GM12875 (cell line): ENCODE data around the gene CHCHD3.

ENCODE experiments used
- H3K4me3 ChIP-seq: one replicate; pipeline ENCODE4 v1.5.1; 2011; ENCODE audit warnings: low read depth, low read length, control low read depth
- TF ChIP-seq, protein P1 (sequence below): IDR thresholded peaks from 2 replicates; pipeline ENCODE4 v1.5.1; 2011; ENCODE audit warnings: low read depth, mild to moderate bottlenecking, control low read depth, inconsistent platforms, low read length, moderate library complexity, borderline replicate concordance; ENCODE audit not compliant: insufficient read depth

Gene CHCHD3

DNA sequence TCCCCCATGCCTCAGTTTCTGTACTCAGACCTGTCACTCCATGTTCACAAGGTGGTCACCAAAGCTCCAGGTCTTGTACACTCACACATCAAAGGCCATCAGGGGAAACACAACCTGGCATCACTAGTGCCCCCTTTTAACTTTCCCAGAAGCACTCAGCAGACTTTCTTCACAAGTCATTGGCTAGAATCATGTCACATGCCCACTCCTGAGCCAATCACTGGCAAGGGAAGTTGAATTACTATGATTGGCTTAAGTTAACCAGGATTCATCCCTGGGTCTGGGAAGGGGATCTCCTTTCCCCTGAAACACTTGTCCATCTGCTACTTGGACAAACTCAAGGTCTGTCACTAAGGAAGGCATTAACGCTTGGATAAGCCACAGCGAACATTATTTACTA, 311.8 kb downstream of the CHCHD3 start:
- H3K4me3 ChIP-seq = no peak overlapping the region
- TF ChIP-seq, protein P1, sequence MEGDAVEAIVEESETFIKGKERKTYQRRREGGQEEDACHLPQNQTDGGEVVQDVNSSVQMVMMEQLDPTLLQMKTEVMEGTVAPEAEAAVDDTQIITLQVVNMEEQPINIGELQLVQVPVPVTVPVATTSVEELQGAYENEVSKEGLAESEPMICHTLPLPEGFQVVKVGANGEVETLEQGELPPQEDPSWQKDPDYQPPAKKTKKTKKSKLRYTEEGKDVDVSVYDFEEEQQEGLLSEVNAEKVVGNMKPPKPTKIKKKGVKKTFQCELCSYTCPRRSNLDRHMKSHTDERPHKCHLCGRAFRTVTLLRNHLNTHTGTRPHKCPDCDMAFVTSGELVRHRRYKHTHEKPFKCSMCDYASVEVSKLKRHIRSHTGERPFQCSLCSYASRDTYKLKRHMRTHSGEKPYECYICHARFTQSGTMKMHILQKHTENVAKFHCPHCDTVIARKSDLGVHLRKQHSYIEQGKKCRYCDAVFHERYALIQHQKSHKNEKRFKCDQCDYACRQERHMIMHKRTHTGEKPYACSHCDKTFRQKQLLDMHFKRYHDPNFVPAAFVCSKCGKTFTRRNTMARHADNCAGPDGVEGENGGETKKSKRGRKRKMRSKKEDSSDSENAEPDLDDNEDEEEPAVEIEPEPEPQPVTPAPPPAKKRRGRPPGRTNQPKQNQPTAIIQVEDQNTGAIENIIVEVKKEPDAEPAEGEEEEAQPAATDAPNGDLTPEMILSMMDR = no peak

DNA sequence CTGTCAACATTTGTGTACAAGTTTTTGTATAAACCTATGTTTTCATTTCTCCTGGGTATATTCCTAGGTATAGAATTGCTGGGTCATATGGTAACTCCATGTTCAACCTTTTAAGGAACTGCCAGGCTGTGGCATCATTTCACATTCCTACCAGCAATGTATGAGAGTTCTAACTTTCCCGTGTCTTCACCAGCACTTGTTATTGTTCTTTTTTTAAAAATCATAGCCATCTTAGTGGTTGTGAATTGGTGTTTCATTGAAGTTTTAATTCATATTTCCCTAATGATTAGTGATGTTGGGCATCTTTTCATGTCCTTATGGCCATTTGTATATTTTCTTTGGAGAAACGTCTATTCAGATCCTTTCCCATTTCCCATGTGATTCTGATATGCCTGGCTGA, 312.6 kb downstream of the CHCHD3 start:
- H3K4me3 ChIP-seq = no peak overlapping the region
- TF ChIP-seq, protein P1 = no peak

DNA sequence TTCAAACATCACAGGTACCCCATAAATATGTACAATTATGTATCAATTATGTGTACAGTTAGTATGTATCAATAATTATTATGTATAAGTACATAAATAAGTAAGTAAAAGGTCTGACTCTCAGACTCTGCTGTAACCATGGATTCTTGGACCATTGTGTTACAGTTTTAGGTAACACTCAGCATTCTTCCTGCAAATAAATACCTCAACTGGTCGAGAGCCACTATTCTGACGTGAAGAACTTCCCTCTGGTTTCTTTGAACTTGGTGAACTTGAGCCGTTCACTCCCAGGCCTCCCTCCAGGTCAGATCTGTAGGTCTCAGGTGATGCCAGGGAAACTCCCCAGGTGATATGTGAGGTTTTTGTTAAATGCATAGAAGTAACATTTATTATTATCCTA, 313.8 kb downstream of the CHCHD3 start:
- TF ChIP-seq, protein P1 = no peak
- H3K4me3 ChIP-seq = no peak overlapping the region

DNA sequence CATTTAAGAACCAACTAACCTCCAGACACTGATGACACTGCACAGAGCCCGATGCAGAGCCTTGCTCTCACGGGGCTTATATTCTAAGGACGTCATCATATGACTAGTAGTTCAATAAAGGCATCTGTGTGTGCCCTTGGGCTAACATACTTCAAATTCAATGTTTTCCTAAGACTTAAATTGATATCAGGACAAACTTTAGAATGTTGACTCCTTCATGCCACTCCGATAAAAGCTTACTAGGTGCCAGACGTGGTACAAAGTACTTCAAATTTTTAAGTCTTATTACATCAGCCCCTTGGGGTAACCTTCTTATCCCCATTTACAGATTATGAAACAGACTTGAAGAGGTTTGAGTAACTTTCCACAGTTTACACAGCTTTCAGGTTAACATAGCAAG, 314.5 kb downstream of the CHCHD3 start:
- H3K4me3 ChIP-seq = no peak overlapping the region

DNA sequence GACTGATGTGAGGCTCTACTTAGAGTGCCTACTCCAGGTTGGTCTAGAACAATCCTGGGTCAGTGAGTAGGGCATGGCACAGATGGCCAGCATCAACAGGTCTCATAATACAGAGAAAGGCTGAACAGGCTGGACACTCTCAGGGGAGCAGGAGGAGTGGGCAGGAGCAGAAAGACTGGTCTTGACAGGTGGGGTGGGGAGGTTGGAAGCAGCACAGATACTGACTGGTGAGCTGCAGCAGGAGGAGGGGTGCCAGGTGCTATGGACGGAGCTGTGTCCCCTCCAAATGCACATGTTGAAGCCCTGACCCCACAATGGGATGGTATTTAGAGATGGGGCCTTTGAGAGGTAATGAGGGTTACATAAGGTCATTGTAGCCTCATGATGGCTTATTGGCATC, 315.2 kb downstream of the CHCHD3 start:
- TF ChIP-seq, protein P1 = no peak
- no peak overlapping the region for H3K4me3 ChIP-seq

More for the DNA sequence above, 314.5 kb downstream of the CHCHD3 start:
- TF ChIP-seq, protein P1 = no peak

DNA sequence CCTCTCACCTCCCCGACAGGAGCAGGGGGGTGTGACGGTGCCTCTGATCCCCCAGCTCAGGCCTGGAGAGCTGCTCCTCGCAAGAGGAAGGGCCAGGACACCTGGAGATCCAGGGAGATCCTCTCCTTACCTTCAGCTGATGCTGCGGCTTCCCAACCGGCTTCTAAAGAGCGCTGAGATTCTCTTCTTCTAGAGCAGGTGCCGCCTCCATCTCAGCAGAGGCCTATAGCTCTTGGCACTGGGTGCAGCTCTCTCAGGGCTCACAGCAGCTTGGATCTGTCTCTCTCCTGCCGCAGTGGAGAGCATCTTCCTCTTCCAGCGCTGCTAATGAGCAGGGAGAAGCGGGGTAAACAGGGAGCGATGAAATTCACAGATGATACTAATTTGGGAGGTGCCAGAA, 316.0 kb downstream of the CHCHD3 start:
- H3K4me3 ChIP-seq = no peak overlapping the region
- TF ChIP-seq, protein P1 = no peak

DNA sequence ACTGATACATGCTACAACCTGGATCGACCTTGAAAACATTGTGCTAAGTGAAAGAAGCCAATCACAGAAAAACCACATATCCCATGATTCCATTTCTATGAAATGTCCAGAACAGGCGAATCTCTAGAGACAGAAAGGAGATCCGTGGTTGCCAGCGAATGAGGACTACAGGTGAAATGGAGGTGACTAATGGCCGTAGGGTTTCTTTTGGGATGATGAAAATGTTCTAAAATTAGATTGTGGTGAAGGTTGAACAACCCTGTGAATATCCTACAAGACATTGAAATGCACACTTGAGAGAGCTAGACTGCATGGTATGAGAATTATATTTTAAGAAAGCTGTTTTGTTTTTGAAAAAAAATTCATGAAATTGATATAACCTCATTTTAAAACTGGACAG, 317.1 kb downstream of the CHCHD3 start:
- no peak overlapping the region for H3K4me3 ChIP-seq
- TF ChIP-seq, protein P1 = no peak
